SK-N-SH (cell line): ENCODE data around the gene CSNK2A1. TPM values are rescaled to one million over a fixed set of nuclear protein-coding genes. Genes with fewer than 3 reads are reported as not detected.

Source experiments
- CTCF ChIA-PET: fragments of 300-600, 350-600 bp; formaldehyde crosslinking; extraction: SDS; loops from one replicate; lab custom pipeline; 2021; lab: Yijun Ruan, JAX
- POLR2A ChIA-PET: fragments of 350-600 bp; sonication (Branson Sonifier 250); formaldehyde crosslinking; extraction: SDS; loops from one replicate; lab custom pipeline; 2020; ENCODE audit warnings: antibody characterized with exemption, inconsistent platforms; lab: Yijun Ruan, JAX
- DNase-seq: peaks from one replicate; pipeline ENCODE4 v3.0.0; 2012
- H2AFZ ChIP-seq: fragments of 200-600 bp; sonication (generic); 2 replicates; pipeline ENCODE4 v1.8.1; 2016; ENCODE audit warnings: antibody characterized with exemption, mild to moderate bottlenecking, low read depth
- H3F3A ChIP-seq: fragments of 200-600 bp; sonication (generic); replicated peaks from 2 replicates; pipeline ENCODE3; 2016; ENCODE audit warnings: antibody characterized with exemption, mild to moderate bottlenecking; ENCODE audit not compliant: insufficient read depth
- H3K27ac ChIP-seq, 2 experiments: fragments of 200-500 bp in 1 of 2; fragments of 200-600 bp in 1 of 2; sonication (Bioruptor generic) in 1 of 2; sonication (generic), shearing (Covaris generic) in 1 of 2; 2 replicates each; pipeline versions ENCODE4 v1.5.1 to v1.6.1; 2014 to 2016; ENCODE audit warnings: low read depth in 2 of 2, inconsistent platforms in 1 of 2, low read length in 1 of 2, mild to moderate bottlenecking in 1 of 2, mixed read lengths in 1 of 2
- H3K27me3 ChIP-seq: fragments of 200-600 bp; sonication (generic), shearing (Covaris generic); 2 replicates; pipeline ENCODE4 v1.6.1; 2016; ENCODE audit warnings: mixed run types; ENCODE audit not compliant: insufficient read depth
- H3K36me3 ChIP-seq, 2 experiments: fragments of 200-500 bp in 1 of 2; fragments of 200-600 bp in 1 of 2; sonication (Bioruptor generic) in 1 of 2; sonication (generic) in 1 of 2; replicated peaks in 1 of 2; 2 replicates each; pipeline versions ENCODE3 to v1.5.1; 2014 to 2016; ENCODE audit warnings: low read length in 1 of 2, mild to moderate bottlenecking in 1 of 2; ENCODE audit not compliant: insufficient read depth in 2 of 2, control insufficient read depth in 1 of 2
- H3K4me1 ChIP-seq, 2 experiments: fragments of 200-500 bp in 1 of 2; fragments of 200-600 bp in 1 of 2; sonication (Bioruptor generic) in 1 of 2; sonication (generic), shearing (Covaris generic) in 1 of 2; 2 replicates each; pipeline versions ENCODE4 v1.5.1 to v1.6.1; 2014 to 2016; ENCODE audit warnings: low read depth in 1 of 2, low read length in 1 of 2, mixed run types in 1 of 2; ENCODE audit not compliant: insufficient read depth in 2 of 2, control insufficient read depth in 1 of 2
- H3K4me2 ChIP-seq: fragments of 200-600 bp; sonication (generic), shearing (Covaris generic); 2 replicates; pipeline ENCODE4 v1.6.1; 2017; ENCODE audit warnings: mixed run types
- H3K4me3 ChIP-seq, 2 experiments: fragments of 200-500 bp in 1 of 2; fragments of 200-600 bp in 1 of 2; sonication (Bioruptor generic) in 1 of 2; sonication (generic), shearing (Covaris generic) in 1 of 2; 2 replicates each; pipeline versions ENCODE4 v1.5.1 to v1.8.1; 2014 to 2016; ENCODE audit warnings: low read depth in 2 of 2, inconsistent platforms in 1 of 2, low read length in 1 of 2, mild to moderate bottlenecking in 1 of 2, mixed read lengths in 1 of 2, moderate library complexity in 1 of 2
- H3K79me2 ChIP-seq: fragments of 200-600 bp; sonication (generic); 2 replicates; pipeline ENCODE4 v1.8.1; 2017; ENCODE audit warnings: mild to moderate bottlenecking; ENCODE audit not compliant: insufficient read depth
- H3K9ac ChIP-seq: fragments of 200-600 bp; sonication (generic); 2 replicates; pipeline ENCODE4 v1.6.1; 2017; ENCODE audit warnings: mixed run types
- H3K9me2 ChIP-seq: fragments of 200-600 bp; sonication (generic); 2 replicates; pipeline ENCODE4 v1.6.1; 2017; ENCODE audit warnings: mixed run types
- H3K9me3 ChIP-seq: fragments of 200-600 bp; sonication (generic); 2 replicates; pipeline ENCODE4 v1.6.1; 2017; ENCODE audit warnings: mixed run types, mild to moderate bottlenecking, moderate library complexity
- H4K20me1 ChIP-seq: fragments of 200-600 bp; sonication (generic); 2 replicates; pipeline ENCODE4 v1.6.1; 2017; ENCODE audit warnings: mild to moderate bottlenecking, mixed run types; ENCODE audit not compliant: insufficient read depth
- CHD2 ChIP-seq: fragments of 150-350 bp; IDR thresholded peaks from 2 replicates; pipeline ENCODE4 v1.6.1; 2018; ENCODE audit warnings: low read length; ENCODE audit not compliant: partially characterized antibody
- CTCF ChIP-seq: fragments of 200-600 bp; sonication (generic); IDR thresholded peaks from 2 replicates; pipeline ENCODE4 v1.6.1; 2017; ENCODE audit warnings: antibody characterized with exemption, mild to moderate bottlenecking, moderate library complexity
- EZH2phosphoT487 ChIP-seq: fragments of 200-600 bp; sonication (generic); IDR thresholded peaks from 2 replicates; pipeline ENCODE4 v1.6.1; 2017; ENCODE audit warnings: low read depth, mixed run types, mild to moderate bottlenecking, antibody characterized with exemption, moderate library complexity, borderline replicate concordance
- FOSL2 ChIP-seq: IDR thresholded peaks from 2 replicates; pipeline ENCODE4 v1.4.0; 2012; ENCODE audit warnings: low read depth, mild to moderate bottlenecking, moderate library complexity, borderline replicate concordance
- FOXJ3 ChIP-seq: sonication (generic); formaldehyde crosslinking; IDR thresholded peaks from 2 replicates; pipeline ENCODE4 v1.5.1; 2020; ENCODE audit warnings: mild to moderate bottlenecking, missing genetic modification reagents
- FOXM1 ChIP-seq: IDR thresholded peaks from 2 replicates; pipeline ENCODE4 v1.4.0; 2012; ENCODE audit warnings: low read depth, mild to moderate bottlenecking
- GABPA ChIP-seq: IDR thresholded peaks from 2 replicates; pipeline ENCODE4 v1.4.0; 2012; ENCODE audit warnings: low read depth, mild to moderate bottlenecking
- GATA2 ChIP-seq: sonication (generic); formaldehyde crosslinking; IDR thresholded peaks from 2 replicates; pipeline ENCODE4 v1.5.0; 2020; ENCODE audit warnings: mild to moderate bottlenecking, missing genetic modification reagents
- MAX ChIP-seq: IDR thresholded peaks from 2 replicates; pipeline ENCODE4 v1.4.0; 2012; ENCODE audit warnings: low read depth
- MEF2A ChIP-seq: IDR thresholded peaks from 2 replicates; pipeline ENCODE4 v1.4.0; 2012; ENCODE audit warnings: low read depth, borderline replicate concordance
- MXI1 ChIP-seq: IDR thresholded peaks from 2 replicates; pipeline ENCODE4 v1.6.1; 2012; ENCODE audit warnings: mild to moderate bottlenecking, low read depth, low read length, improper control_type of control experiment
- NFIC ChIP-seq: IDR thresholded peaks from 2 replicates; pipeline ENCODE4 v1.4.0; 2012; ENCODE audit warnings: borderline replicate concordance
- NRF1 ChIP-seq: IDR thresholded peaks from 2 replicates; pipeline ENCODE4 v1.6.1; 2012; ENCODE audit warnings: low read depth, mild to moderate bottlenecking, low read length
- PBX3 ChIP-seq: IDR thresholded peaks from 2 replicates; pipeline ENCODE4; 2012
- POLR2AphosphoS5 ChIP-seq: IDR thresholded peaks from 2 replicates; pipeline ENCODE4 v1.6.1; 2012; ENCODE audit warnings: low read depth, low read length
- RAD21 ChIP-seq: IDR thresholded peaks from 2 replicates; pipeline ENCODE4 v1.6.1; 2012; ENCODE audit warnings: mild to moderate bottlenecking, low read length
- REST ChIP-seq: IDR thresholded peaks from 2 replicates; pipeline ENCODE4 v1.6.1; 2012; ENCODE audit warnings: mild to moderate bottlenecking, low read depth, low read length, moderate library complexity
- SMC3 ChIP-seq: IDR thresholded peaks from 2 replicates; pipeline ENCODE4 v1.6.1; 2012; ENCODE audit warnings: low read depth, low read length, improper control_type of control experiment
- TAF1 ChIP-seq: IDR thresholded peaks from 2 replicates; pipeline ENCODE4 v1.6.1; 2012; ENCODE audit warnings: low read depth, mild to moderate bottlenecking, low read length, moderate library complexity, borderline replicate concordance
- TCF12 ChIP-seq: IDR thresholded peaks from 2 replicates; pipeline ENCODE4 v1.4.0; 2012
- TEAD4 ChIP-seq: IDR thresholded peaks from 2 replicates; pipeline ENCODE4 v1.4.0; 2012; ENCODE audit warnings: mild to moderate bottlenecking, borderline replicate concordance; ENCODE audit not compliant: insufficient read depth
- USF2 ChIP-seq: fragments of 150-350 bp; IDR thresholded peaks from 2 replicates; pipeline ENCODE4 v1.6.1; 2017; ENCODE audit warnings: antibody characterized with exemption, low read length, low read depth, borderline replicate concordance
- YY1 ChIP-seq: IDR thresholded peaks from 2 replicates; pipeline ENCODE4 v1.4.0; 2012; ENCODE audit warnings: low read depth, mild to moderate bottlenecking
- WGBS: methylation state at CpG from one replicate; pipeline ENCODE4 v1.1.6; 2017; ENCODE audit warnings: low lambda C conversion rate; 5-methylcytosine and 5-hydroxymethylcytosine counted together
- polyA plus RNA-seq, 3 experiments: library from polyadenylated mRNA; depleted of rRNA; stranded (reverse); fragments of >200 nt; gene quantifications; 2 replicates each; pipeline ENCODE4 v1.2.3, GENCODE V29; 2012

Gene CSNK2A1
- polyA plus RNA-seq, 1 of the 3 experiments (the other 2 are of a cell fraction): 61.9 TPM

GRCh38 chr20:516799-517198 lies 26.8 kb downstream of the CSNK2A1 start (continued):
- TF ChIP-seq FOXJ3 (CRISPR knock-in tag) (no peak), FOSL2 (no peak), RAD21 (no peak), GABPA (no peak), GATA2 (CRISPR knock-in tag) (no peak), NRF1 (no peak), TAF1 (no peak), MAX (no peak)

GRCh38 chr20:515696-516095 lies 27.9 kb downstream of the CSNK2A1 start:
- no peak overlapping the region for H3K9ac ChIP-seq
- H3K36me3 ChIP-seq: peaks cover 9 to 14% of the 10 kb centered on the region in 2 experiments
- H3F3A ChIP-seq: no peaks in the 10 kb centered on the region
- H3K4me3 ChIP-seq: no peak overlapping the region
- peaks cover 0 to 6% of the 10 kb centered on the region in 2 experiments; a peak in 2 of 4 replicates for H3K4me1 ChIP-seq
- TF ChIP-seq POLR2AphosphoS5 (no peak), CHD2 (no peak), CTCF (no peak), REST (no peak), TEAD4 (no peak), MXI1 (no peak), TCF12 (no peak), MEF2A (no peak), YY1 (no peak), SMC3 (no peak), MAX (no peak), FOXM1 (no peak), FOXJ3 (CRISPR knock-in tag) (no peak), EZH2phosphoT487 (no peak), NFIC (no peak), USF2 (no peak), PBX3 (no peak)
- no peak overlapping the region for H3K27ac ChIP-seq
- no peak overlapping the region for H3K4me2 ChIP-seq
- H4K20me1 ChIP-seq: peaks cover 85% of the 10 kb centered on the region
- no peak overlapping the region for H2AFZ ChIP-seq
- no peaks in the 10 kb centered on the region for H3K27me3 ChIP-seq
- WGBS: 67% methylated on average over 3 of the region's 3 CpGs
- peaks cover 100% of the 10 kb centered on the region for H3K79me2 ChIP-seq
- H3K9me2 ChIP-seq: no peaks in the 10 kb centered on the region
- POLR2A ChIA-PET: no interaction called here
- CTCF ChIA-PET: interaction anchor here (1.1 to 1.6 kb wide), 2 partner anchors 24 to 223 kb away, joined by 3 to 4 read pairs; no protein-coding TSS in a partner anchor
- H3K9me3 ChIP-seq: peaks cover 14% of the 10 kb centered on the region
- no peak for DNase-seq
